LNCaP clone FGC (cell line): ENCODE data around the gene STIM1.

ENCODE experiments used
- DNase-seq: peaks from one replicate; pipeline ENCODE4 v3.0.0-alpha.2; 2011; ENCODE audit warnings: low read depth
- H3K4me3 ChIP-seq: 2 replicates; pipeline ENCODE4 v1.5.1; 2011; ENCODE audit warnings: mild to moderate bottlenecking, low read depth, low read length, control low read depth
- TF ChIP-seq, protein P1 (sequence below): IDR thresholded peaks from 2 replicates; pipeline ENCODE4 v1.5.1; 2012; ENCODE audit warnings: mild to moderate bottlenecking; ENCODE audit not compliant: control insufficient read depth, insufficient read depth; ENCODE audit errors: extremely low read depth

The STIM1 gene

DNA sequence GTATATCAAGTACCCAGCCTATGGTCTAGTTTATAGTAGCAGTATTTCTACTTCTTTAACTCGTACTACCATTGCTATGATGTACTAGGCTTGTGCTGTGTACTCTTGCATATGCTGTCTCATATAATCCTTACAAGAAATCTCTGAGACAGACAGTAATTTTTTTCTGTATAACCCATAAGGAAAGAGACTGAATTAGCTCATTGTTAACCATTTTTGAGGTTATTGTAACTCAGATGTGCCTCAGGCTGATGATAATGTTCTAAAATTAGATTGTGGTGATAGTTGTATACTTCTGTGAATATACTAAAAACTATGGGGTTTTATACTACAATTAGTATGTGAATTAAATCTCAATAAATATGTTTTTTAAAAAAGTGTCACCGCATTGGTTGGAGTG lies 127.0 kb downstream of the STIM1 start:
- H3K4me3 ChIP-seq: no peak overlapping the region
- DNase-seq: no peak
- TF ChIP-seq, protein P1, sequence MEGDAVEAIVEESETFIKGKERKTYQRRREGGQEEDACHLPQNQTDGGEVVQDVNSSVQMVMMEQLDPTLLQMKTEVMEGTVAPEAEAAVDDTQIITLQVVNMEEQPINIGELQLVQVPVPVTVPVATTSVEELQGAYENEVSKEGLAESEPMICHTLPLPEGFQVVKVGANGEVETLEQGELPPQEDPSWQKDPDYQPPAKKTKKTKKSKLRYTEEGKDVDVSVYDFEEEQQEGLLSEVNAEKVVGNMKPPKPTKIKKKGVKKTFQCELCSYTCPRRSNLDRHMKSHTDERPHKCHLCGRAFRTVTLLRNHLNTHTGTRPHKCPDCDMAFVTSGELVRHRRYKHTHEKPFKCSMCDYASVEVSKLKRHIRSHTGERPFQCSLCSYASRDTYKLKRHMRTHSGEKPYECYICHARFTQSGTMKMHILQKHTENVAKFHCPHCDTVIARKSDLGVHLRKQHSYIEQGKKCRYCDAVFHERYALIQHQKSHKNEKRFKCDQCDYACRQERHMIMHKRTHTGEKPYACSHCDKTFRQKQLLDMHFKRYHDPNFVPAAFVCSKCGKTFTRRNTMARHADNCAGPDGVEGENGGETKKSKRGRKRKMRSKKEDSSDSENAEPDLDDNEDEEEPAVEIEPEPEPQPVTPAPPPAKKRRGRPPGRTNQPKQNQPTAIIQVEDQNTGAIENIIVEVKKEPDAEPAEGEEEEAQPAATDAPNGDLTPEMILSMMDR: no peak

DNA sequence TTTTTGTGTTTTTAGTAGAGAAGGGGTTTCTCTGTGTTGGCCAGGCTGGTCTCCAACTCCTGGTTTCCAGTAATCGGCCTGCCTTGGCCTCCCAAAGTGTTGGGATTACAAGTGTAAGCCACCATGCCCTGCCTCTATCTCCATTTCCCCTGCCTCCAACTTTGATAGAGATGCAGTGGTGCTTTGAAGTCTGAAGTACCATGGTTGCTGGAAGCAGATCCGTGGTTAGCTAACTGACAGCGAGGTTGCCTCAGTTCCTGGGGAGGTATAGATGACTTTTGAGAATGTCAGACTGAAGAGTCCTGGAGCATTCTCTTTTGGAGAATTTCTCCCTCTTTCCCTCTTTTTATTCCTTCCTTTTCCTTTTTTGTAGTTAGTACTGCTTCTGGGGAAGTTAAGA lies 127.6 kb downstream of the STIM1 start:
- DNase-seq: no peak
- no peak overlapping the region for H3K4me3 ChIP-seq
- TF ChIP-seq, protein P1: no peak

DNA sequence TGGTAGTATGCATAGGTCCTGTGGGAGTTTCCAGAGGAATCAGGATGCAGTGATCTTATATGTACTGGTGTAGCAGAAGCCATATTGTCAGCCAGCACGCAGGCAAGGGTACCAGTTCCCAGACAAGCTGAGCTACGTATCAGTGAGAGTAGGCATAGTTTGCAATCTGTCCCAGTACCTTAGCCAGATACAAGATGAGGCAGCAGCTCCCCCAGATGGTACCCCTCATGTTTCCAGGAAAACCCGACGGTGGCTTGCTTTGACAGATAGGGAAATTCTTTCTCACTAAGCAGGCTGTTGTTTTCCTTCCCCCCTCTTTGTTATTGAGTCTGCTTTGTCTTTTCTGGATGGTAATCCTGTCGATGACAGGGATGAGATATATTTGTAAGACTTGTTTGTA lies 129.4 kb downstream of the STIM1 start:
- DNase-seq: no peak
- TF ChIP-seq, protein P1: no peak
- no peak overlapping the region for H3K4me3 ChIP-seq

DNA sequence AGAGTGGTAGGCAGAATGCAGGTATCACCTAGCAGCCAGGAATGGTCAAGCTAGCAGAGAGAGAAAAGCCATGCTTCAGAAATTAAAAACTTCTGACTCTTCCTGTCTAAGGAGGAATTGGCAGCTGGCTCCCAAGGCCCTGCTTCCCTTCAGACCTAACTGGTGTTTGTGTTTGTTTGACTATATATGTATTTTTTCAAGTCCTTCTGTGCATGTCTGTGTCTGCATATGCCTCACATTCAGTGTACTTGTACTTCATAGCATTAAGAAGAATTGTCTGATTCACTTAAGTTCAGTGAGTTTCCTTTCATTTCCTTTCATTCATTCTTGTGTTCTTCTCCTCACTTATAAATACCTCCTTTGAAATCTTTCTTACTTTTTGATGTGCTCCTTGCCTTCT lies 130.2 kb downstream of the STIM1 start:
- H3K4me3 ChIP-seq: no peak overlapping the region
- no peak for DNase-seq
- TF ChIP-seq, protein P1: no peak

DNA sequence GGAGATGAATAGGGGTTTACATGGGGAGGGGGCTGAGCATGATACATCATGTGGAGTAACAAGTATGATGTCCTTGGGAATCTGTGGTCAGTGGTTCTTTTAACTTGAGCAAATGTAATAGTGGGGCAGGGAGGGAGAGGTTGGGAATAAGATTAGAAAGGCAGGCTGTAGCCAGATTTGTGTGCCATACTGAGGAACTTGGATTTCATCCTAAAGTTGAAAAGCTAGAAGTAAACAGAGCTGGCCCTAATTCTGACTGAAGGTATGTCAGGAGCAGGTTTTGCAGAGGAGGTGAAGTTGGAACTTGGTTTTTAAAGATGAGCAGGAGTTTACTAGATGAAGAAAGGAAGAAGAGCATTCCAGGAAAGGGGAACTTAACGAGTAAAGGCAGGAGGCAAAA lies 130.8 kb downstream of the STIM1 start:
- no peak for DNase-seq
- TF ChIP-seq, protein P1: no peak
- no peak overlapping the region for H3K4me3 ChIP-seq

DNA sequence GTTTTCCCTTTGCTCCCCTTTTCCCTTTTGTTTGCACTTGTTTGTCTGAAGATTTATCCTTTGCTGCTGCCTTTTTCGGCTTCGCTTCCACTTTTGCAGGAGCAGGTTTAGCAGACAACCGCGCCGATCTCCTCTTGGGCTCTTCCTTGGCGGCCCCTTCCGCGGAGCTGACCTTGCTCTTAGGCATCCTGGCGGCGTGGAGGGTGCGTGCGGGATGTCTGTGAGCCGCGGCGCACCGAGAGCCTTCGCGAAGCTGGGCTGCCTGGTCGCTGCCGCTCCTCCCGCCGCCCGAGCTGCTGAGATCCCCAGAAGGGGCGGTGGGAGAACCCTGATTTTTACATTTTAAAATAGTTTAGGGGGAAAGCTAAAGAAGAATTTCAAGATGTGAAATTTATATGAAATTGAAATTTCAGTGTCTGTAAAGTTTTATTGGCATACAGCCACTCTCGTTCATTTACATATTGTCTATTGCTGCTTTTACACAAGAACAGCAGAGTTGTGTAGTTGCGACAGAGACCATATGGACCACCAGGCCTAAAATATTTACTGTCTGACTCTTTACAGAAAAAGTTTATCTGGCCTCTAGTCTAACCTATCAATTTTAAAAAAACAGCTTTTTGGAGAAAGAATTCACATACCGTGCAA lies 133.9 kb downstream of the STIM1 start:
- H3K4me3 ChIP-seq: no peak overlapping the region
- TF ChIP-seq, protein P1: no peak
- DNase-seq: no peak

DNA sequence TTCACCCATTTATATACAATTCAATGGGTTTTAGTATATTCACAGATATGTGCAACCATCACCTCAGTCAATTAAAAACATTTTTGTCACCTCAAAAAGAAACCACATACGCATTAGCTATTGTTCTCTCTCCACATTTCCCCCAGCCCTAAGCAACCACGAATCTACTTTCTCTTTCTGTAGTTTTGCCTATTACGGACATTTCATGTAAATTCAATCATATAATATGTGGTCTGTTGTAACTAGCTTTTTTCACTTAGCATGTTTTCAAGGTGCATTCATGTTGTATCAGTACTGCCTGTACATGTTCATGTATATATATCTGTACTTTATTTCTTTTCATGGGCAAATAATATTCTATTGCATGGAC lies 134.4 kb downstream of the STIM1 start:
- TF ChIP-seq, protein P1: no peak
- DNase-seq: no peak
- no peak overlapping the region for H3K4me3 ChIP-seq
